ENCODE measurements around the gene GRHL1. TPM values are rescaled to one million over a fixed set of nuclear protein-coding genes. Genes with fewer than 3 reads are reported as not detected.

GRHL1 gene
- total and polyA plus RNA-seq, 9 of the 15 experiments (the other 6 are each of a cell fraction or from before 2014, with no cell fraction given) = 1.7 to 6.1 (median 4.7) TPM

GRCh38 chr2:10002681-10003080 is 51.2 kb downstream of the GRHL1 start:
- ATAC-seq = no peak; the same call in 2 of the 3 replicates
- H3K4me1 ChIP-seq (replicated peaks in 1 of 2; ENCODE audit: control insufficient read depth in 2 of 2, insufficient read depth in 2 of 2, low read length in 2 of 2) = peaks cover 0 to 11% of the 10 kb centered on the region in 2 experiments; a peak in 1 of 5 replicates
- DNase-seq (ENCODE audit: extremely low read depth in 1 of 4, low spot score in 3 of 4) = no peak
- CTCF ChIA-PET (ENCODE audit: low intra/inter-chr PET ratio) = no interaction called here
- no peaks in the 10 kb centered on the region for H4K20me1 ChIP-seq (replicated peaks; ENCODE audit: control insufficient read depth, insufficient read depth, low read length)
- intact Hi-C loops (cut with micrococcal nuclease) (no loop called here), in situ Hi-C loops (cut with MboI) (no loop called here)
- FAIRE-seq = no peak
- BruUV-seq (replicated peaks) = no TSS peak
- no peak overlapping the region for H3K4me3 ChIP-seq
- 62% methylated on average over 9 of the region's 9 CpGs for WGBS (ENCODE audit: insufficient coverage, low coverage, missing lambda C conversion rate)
- TF ChIP-seq NR3C1 (CRISPR knock-in tag; IDR thresholded peaks at IDR 0.05) (no peak), ZFX (CRISPR knock-in tag; IDR thresholded peaks at IDR 0.05) (no peak), ZBTB33 (CRISPR knock-in tag; IDR thresholded peaks at IDR 0.05) (no peak), ZZZ3 (IDR thresholded peaks at IDR 0.05) (no peak), KDM5B (IDR thresholded peaks at IDR 0.05; ENCODE audit: insufficient replicate concordance, low read depth, low read length) (no peak), SPI1 (IDR thresholded peaks at IDR 0.05; ENCODE audit: borderline replicate concordance, low read depth, low read length) (no peak), KLF10 (CRISPR knock-in tag; IDR thresholded peaks at IDR 0.05) (no peak), DNMT1 (IDR thresholded peaks at IDR 0.05) (no peak), NKRF (IDR thresholded peaks at IDR 0.05; ENCODE audit: borderline replicate concordance) (no peak), ZNF79 (CRISPR knock-in tag; IDR thresholded peaks at IDR 0.05; ENCODE audit: low read depth) (no peak), MED1 (CRISPR knock-in tag; IDR thresholded peaks at IDR 0.05; ENCODE audit: borderline replicate concordance) (no peak), ILF3 (IDR thresholded peaks at IDR 0.05; ENCODE audit: borderline replicate concordance) (no peak), MYBL2 (IDR thresholded peaks at IDR 0.05; ENCODE audit: low read depth) (no peak), MYBL2 (CRISPR knock-in tag; IDR thresholded peaks at IDR 0.05; ENCODE audit: borderline replicate concordance) (no peak)
- TF ChIP-seq, protein P1, sequence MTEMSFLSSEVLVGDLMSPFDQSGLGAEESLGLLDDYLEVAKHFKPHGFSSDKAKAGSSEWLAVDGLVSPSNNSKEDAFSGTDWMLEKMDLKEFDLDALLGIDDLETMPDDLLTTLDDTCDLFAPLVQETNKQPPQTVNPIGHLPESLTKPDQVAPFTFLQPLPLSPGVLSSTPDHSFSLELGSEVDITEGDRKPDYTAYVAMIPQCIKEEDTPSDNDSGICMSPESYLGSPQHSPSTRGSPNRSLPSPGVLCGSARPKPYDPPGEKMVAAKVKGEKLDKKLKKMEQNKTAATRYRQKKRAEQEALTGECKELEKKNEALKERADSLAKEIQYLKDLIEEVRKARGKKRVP (CRISPR knock-in tag; IDR thresholded peaks at IDR 0.05) = no peak
- H3K9me1 ChIP-seq (ENCODE audit: control insufficient read depth, insufficient read depth, low read length) = no peaks in the 10 kb centered on the region
- no peak overlapping the region for H2AFZ ChIP-seq (ENCODE audit: low read depth, low read length)
- H3K27ac ChIP-seq (ENCODE audit: extremely low read depth, low read depth, low read length) = no peak overlapping the region
- POLR2A ChIA-PET = no interaction called here
- no peaks in the 10 kb centered on the region for H3K79me2 ChIP-seq (ENCODE audit: control insufficient read depth, insufficient read depth, low read length)
- no peak overlapping the region for H3K9ac ChIP-seq (ENCODE audit: insufficient read depth in 1 of 2, low read depth in 2 of 2, low read length in 2 of 2)
- no peaks in the 10 kb centered on the region for H3K27me3 ChIP-seq (ENCODE audit: control insufficient read depth in 2 of 2, insufficient read depth in 2 of 2, low read length in 2 of 2)
- no peaks in the 10 kb centered on the region for H3K9me3 ChIP-seq (replicated peaks; ENCODE audit: control insufficient read depth, insufficient read depth, low read depth, low read length)
- H3K36me3 ChIP-seq (ENCODE audit: control insufficient read depth, insufficient read depth, low read length) = no peaks in the 10 kb centered on the region
- H3K4me2 ChIP-seq (ENCODE audit: insufficient read depth, low read length) = no peak overlapping the region

Data from K562 (cell line).